22Rv1 (cell line): ENCODE measurements around the gene ETV3L.

Experiments
- H3K27ac ChIP-seq: fragments of 450-650 bp; 2 replicates; pipeline ENCODE4 v1.5.1; 2017
- ZFX ChIP-seq: fragments of 450-650 bp; IDR thresholded peaks from 2 replicates; pipeline ENCODE4 v1.6.1; 2017; ENCODE audit warnings: antibody characterized with exemption, borderline replicate concordance
- TF ChIP-seq, protein P1 (sequence below): fragments of 450-650 bp; IDR thresholded peaks from 2 replicates; pipeline ENCODE4 v1.5.1; 2017; ENCODE audit warnings: mild to moderate bottlenecking

ETV3L gene

DNA sequence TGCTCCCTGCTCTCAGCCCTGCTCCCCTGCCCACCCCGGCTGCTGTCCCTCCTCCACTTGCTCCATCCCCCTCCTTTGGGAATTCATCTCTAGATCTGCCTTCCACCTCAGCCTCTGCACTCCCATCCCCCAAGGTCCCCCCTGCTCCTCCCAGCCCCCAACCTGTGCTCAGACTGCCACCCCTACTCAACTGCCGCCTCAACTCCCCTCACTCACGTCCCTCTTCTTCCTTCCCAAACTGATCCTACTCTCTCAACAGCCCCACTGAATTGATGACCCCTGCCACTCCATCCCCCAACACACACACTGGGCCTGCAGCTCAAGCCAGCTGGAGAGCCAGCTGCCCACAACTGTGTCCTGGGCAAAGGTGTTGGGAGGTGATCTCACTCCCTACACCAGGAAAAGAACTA, 15.8 kb upstream of the ETV3L start:
- TF ChIP-seq, protein P1, sequence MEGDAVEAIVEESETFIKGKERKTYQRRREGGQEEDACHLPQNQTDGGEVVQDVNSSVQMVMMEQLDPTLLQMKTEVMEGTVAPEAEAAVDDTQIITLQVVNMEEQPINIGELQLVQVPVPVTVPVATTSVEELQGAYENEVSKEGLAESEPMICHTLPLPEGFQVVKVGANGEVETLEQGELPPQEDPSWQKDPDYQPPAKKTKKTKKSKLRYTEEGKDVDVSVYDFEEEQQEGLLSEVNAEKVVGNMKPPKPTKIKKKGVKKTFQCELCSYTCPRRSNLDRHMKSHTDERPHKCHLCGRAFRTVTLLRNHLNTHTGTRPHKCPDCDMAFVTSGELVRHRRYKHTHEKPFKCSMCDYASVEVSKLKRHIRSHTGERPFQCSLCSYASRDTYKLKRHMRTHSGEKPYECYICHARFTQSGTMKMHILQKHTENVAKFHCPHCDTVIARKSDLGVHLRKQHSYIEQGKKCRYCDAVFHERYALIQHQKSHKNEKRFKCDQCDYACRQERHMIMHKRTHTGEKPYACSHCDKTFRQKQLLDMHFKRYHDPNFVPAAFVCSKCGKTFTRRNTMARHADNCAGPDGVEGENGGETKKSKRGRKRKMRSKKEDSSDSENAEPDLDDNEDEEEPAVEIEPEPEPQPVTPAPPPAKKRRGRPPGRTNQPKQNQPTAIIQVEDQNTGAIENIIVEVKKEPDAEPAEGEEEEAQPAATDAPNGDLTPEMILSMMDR = no peak
- TF ChIP-seq ZFX = no peak

DNA sequence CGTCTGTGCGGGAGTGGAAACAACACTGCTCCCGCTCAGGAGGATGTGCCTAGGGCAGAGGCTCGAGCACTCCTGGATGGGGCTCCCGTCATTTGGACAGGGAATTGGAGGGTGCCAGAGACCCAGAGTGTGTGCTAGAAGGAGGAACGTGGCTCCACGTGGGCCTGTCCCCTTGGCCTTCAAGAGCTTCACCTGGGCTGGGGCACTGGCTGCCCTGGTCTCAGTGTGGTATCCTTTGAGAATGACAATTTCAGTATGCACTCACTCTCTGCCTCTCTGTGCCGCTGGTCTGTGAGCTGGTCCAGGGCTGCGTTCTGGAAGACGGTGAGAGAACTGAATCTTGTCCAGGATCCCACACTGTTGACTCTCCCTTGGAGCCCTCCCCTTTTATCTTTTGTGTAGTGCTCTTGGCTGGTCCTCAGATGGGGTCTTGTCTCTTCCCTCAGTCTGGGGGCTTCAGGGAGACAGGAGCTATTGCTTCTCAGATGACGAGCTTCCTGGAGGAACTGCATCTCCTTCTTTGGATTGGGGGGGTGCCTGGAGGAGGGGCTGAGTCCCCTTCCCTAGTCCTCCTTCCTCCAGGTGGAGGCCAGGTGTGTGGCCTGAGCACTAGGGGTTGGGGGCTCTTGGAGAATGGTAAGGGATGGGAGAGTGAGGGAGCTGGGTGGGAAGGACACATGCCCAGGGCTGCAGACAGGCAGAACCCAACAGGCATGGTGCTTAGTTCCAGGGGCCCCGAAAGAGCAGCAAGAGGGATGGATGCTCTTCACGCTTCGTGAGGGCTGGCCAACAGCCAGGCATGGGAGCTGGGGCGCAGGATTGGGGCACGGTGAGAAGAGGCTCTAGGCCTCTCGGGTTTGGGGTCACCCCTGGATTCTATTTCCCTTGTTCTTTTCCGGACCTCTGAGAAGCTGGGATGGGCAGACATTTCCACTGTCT, 14.8 kb upstream of the ETV3L start:
- TF ChIP-seq, protein P1 = no peak
- no peak for TF ChIP-seq ZFX
- H3K27ac ChIP-seq = no peak overlapping the region

More for the DNA sequence above, 15.8 kb upstream of the ETV3L start:
- H3K27ac ChIP-seq = no peak overlapping the region

DNA sequence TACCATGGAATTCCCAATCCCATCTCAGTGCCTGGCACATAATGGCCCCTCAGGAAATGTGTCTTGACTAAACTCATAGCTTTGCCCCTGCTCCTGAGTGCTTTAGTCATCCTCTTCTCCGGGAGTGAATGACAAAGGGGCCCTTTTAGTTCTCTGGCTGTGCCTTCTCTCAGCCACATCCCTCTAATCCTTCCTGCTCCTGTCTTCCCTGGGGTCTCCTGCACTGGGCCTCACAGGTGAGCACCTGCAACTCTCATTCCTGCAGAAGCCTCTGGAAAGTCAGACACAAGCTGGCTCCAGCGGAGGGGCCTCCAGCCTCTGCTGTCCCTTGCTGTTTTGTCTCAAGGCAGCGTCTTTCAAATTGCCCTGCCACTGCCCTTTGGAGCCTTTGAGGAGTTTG, 14.0 kb upstream of the ETV3L start:
- TF ChIP-seq ZFX = no peak
- TF ChIP-seq, protein P1 = no peak
- no peak overlapping the region for H3K27ac ChIP-seq

DNA sequence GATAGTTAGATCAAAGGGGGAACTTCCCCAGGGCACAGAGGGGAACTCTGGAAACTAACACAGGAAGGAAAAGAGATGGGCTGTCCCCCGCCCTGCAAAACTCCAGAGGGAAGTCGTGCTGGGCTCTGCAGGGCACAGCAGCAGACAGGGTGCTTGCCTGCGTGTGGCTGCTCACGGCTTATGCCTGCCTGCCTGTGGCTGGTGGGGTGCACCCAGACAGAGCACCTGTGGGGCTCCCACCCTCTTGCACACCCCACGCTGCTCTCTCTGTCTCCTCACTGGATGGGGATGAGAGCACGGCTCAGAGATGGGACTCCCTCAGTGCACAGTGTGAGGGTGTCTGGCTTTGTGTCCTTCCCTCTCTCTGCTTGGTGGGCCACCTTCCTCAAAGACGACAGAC, 13.5 kb upstream of the ETV3L start:
- no peak overlapping the region for H3K27ac ChIP-seq
- TF ChIP-seq, protein P1 = no peak
- TF ChIP-seq ZFX = no peak

DNA sequence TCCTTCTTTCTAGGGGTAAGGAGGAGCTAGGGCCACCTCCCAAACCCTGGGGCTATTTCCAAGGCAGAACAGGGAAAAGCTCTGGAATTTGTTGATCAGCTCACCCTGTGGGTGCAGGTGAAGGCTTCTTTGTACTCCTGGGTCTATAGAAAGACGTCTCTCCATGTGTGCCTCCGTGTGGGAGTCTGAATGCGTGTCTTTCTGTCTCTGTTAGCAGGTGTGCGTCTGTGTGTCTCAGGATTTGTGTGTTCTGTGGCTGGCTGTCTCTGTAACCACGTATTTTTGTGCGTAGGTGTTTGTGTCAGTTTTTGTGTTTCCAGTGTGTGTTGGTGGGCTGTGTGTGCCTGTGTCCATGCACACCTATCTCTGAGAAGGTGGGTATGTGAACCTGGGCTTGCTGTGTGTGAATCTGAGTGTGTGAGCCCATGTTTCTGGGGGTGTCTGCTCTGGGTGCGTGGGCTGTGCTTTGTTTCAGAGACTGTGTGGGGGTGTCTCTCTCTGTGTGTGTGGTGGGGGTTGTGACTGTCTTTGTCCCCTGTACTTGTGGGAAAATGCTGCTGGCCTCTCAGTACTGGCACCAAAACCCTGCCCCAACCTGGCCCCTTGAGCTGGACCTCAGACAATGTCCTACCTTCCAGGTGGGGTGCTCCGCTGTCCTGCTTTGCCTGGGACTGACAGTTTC, 12.7 kb upstream of the ETV3L start:
- no peak overlapping the region for H3K27ac ChIP-seq
- no peak for TF ChIP-seq ZFX
- TF ChIP-seq, protein P1 = no peak

DNA sequence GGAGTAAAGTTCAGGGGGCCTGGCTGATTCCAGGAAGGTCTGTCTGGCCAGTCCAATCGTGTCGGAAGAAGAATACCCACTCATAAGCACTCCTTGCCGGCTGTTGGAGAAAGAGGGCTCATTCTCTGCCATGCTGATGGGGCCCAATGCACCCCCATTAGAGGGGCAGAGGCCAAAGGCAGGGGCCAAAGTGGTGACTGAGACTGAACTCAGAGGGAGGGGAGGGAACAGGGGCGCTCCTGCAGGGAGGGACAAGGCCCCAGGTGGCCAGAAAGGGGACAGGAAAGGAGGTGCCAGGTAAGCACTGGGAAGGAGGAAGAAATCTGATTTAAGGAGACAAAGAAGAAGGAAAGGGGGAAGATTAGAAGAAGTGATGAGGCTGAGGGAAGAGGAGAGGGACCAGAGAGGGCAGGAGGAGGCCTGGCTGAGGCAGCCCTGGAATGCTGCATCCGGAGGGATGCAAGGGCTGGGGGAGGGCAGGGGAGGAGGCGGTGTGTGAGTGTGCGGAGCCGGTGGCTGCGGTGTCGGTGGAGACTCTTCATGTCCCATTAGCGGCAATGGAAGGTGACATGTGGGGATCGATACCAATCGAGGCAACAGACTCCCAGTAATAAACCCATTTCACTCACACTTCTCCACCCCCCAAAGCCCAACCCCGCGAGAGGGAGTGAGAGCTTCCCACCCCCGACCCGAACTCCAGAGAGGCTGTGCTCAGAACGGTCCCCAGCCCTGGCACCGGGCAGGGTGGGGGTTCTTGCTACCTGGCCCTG, 12.0 kb upstream of the ETV3L start:
- TF ChIP-seq, protein P1 = no peak
- no peak for TF ChIP-seq ZFX
- no peak overlapping the region for H3K27ac ChIP-seq
